Glomerular visceral epithelial cell (primary cell): ENCODE data around the gene MICU1.
"Not testable (repeated sequence)": the region's sequence is repeated elsewhere in the genome, so short reads cannot be mapped to it uniquely, and the experiment has no call there.

ENCODE experiments used
- DNase-seq: peaks from one replicate; pipeline ENCODE4 v3.0.0-alpha.2; 2016; ENCODE audit errors: extremely low spot score

The MICU1 gene, protein sequence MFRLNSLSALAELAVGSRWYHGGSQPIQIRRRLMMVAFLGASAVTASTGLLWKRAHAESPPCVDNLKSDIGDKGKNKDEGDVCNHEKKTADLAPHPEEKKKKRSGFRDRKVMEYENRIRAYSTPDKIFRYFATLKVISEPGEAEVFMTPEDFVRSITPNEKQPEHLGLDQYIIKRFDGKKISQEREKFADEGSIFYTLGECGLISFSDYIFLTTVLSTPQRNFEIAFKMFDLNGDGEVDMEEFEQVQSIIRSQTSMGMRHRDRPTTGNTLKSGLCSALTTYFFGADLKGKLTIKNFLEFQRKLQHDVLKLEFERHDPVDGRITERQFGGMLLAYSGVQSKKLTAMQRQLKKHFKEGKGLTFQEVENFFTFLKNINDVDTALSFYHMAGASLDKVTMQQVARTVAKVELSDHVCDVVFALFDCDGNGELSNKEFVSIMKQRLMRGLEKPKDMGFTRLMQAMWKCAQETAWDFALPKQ

GRCh38 chr10:72625608-72626443 is at the start of gene MICU1:
Gene MICU1 (minus strand): TSS chr10:72626079. CDS start chr10:72566793, 59,286 bp downstream.
- DNase-seq = peak; percentile 98

- not testable (repeated sequence) for DNase-seq
These were observed 48.3 kb upstream of the MICU1 start for GRCh38 chr10:72674174-72674573.

DNA sequence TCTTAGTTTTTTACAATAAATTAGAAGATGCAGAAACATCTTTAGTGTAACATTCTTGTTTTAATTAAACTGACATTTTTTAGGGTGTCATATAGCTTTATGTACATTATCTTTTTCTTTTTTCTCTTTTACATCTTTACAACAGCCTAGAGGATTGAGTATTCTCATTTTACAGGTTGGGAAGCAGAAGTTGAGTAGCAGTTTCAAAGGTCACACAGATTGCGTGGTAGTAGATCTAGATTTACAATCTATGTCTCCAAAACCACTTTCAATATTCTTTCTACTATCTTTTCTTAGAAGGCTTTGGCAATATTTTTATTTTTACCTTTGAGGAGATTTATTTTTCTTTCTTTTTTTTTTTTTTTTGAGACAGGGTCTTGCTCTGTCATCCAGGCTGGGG is 47.4 kb upstream of the MICU1 start:
- no peak for DNase-seq

GRCh38 chr10:72667207-72667864 is 41.5 kb upstream of the MICU1 start:
- DNase-seq = no peak

GRCh38 chr10:72665925-72666324 is 40.0 kb upstream of the MICU1 start:
- DNase-seq = no peak

GRCh38 chr10:72663971-72664370 is 38.1 kb upstream of the MICU1 start:
- DNase-seq = no peak

DNA sequence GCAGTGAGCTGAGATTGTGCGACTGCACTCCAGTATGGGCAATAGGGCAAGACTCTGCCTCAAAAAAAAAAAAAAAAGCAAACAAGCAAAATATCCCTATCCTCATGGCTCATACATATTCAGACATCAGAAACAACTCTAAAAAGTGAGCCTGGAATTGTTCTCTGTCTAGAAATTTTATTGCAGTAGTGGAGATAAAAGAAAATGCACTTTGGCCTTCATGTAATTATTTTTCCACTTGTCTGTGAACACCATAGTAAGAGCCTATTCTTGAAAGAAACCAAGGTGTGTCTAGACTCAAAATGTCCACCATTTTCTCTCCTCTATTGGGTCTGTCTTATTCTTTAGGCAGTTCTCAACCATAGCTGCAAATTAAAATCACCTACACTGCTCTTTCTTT is 35.6 kb upstream of the MICU1 start:
- no peak for DNase-seq

- no peak for DNase-seq
These were observed 34.3 kb upstream of the MICU1 start for GRCh38 chr10:72660220-72660619.

DNA sequence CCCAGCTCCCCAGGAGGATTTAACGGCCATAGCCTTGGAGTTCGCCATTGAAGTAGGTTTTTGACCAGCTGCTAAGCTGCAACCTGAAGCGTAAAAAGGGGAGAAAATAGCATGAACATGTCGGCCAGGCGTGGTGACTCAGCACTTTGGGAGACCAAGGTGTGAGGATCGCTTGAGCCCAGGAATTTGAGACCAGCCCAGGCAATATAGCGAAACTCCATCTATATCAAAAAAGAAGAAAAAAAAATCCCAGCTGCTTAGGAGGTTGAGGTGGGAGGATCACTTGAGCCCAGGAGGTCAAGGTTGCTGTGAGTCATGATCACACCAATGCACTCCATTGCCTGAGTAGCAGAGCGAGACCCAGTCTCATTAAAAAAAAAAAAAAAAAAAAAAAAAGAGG is 33.8 kb upstream of the MICU1 start:
- DNase-seq = peak; percentile 77

DNA sequence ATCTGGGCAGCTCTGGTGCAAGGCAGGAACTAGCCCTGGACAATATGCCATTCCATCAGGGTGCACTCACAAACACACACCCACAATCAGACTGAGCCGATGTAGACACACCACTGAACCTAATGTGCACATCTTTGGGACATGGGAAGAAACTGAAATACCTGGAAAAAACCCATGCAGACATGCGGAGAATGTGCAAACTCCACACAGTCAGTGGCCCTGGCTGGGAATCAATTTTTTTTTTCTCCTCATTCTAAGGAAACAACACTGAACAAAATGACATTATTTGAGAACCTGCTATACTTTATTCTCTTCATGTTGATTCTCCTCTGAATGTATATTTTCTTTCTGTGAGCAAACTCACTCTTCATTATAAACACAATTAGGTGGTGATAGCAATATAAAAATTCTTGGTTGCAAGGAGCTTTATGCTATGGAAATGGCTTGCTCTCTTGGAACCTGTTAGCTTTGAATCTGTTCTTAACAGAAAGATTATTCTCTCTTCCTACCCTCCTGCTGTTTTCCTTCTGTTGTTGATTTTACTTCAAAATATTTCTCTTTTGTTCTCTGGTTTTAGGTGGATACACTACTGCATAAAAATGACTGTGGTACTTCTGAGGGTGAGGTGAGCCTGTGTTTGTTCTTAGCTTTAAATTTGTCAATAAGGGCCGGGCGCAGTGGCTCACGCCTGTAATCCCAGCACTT is 33.0 kb upstream of the MICU1 start:
- DNase-seq = no peak

GRCh38 chr10:72654720-72655119 is 28.8 kb upstream of the MICU1 start:
- no peak for DNase-seq

- no peak for DNase-seq
These were observed 27.7 kb upstream of the MICU1 start for GRCh38 chr10:72653383-72654096.

GRCh38 chr10:72649291-72649690 is 23.4 kb upstream of the MICU1 start:
- no peak for DNase-seq

GRCh38 chr10:72648301-72648700 is 22.4 kb upstream of the MICU1 start:
- DNase-seq = no peak

- not testable (repeated sequence) for DNase-seq
These were observed 21.1 kb upstream of the MICU1 start for GRCh38 chr10:72646971-72647370.

DNA sequence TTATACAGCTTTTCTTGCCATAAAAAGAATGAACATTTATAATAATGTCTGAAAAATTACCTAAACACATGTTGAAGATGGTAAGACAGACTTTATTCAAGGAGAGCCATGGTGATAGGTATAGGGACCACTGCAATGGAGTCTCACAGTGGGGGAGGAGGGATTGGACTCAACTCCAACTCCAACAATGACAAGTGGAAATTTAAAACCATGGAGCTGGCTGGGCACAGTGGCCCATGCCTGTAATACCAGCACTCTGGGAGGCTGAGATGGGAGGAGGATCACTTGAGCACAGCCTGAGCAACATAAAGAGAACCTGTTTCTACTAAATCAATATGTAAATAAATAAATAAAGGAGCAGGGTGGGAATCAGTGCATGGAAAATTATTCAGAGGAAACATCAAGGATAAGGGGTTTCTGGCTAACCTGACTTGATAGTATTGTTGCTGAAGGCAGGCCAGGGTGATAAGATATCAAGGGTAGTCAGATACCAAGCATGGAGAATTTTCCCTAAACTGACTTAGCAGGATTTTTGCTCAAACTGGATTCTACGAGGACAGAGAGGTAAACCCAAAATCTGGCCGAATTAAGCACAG is 19.5 kb upstream of the MICU1 start:
- no peak for DNase-seq

- no peak for DNase-seq
These were observed 16.4 kb upstream of the MICU1 start for GRCh38 chr10:72642318-72642717.

DNA sequence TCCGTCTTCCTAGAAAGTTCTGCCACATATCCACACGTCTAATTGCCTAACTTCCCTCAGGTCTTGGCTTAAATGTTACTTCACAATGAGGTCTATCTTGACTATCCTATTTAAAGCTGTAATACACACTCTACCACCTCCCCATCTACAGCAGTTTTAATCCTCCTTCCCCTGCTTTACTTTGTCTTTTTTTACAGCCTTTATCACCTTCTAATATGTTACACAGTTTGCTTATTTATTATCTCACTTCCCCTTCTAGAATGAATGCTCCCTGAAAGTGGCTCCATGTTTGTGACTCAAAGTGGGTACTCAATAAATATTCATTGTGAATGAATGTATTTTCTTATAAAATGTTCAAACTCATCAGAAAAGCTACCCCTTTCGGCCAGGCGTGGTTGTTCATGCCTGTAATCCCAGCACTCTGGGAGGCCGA is 13.6 kb upstream of the MICU1 start:
- DNase-seq = no peak

GRCh38 chr10:72638586-72639440 is 12.9 kb upstream of the MICU1 start:
- peak; percentile 42 for DNase-seq
